Measurements from ENCODE around the gene MC1R.
"Not testable (repeated sequence)": the region's sequence is repeated elsewhere in the genome, so short reads cannot be mapped to it uniquely, and the experiment has no call there.

MC1R gene

DNA sequence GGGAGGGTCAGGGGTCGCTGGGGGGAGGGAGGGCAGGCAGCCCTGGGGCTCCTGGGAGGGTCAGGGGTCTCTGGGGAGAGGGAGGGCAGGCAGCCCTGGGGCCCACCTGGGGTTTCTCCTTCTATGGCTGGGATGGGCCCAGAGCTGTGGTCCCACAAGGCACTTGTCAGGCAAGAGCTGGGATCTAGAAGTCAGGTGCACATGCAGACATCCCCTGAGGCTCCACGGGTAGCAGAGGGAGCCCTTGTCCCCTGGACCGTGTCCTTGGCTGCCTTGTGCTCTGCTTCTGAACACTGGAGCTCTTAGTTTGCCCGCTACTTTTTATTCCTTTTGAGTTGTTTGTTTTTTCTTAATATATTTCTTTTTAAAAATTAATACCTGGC, 6.3 kb downstream of the MC1R start:
- Histone ChIP-seq H3K36me3 (ENCODE audit: control insufficient read depth, insufficient read depth, low read length) (peaks cover 8% of the 10 kb centered on the region; the same call in 1 of the 2 replicates), H3K4me3 (ENCODE audit: low read depth, low read length) (peak overlapping the region; percentile 76), H3K9me3 (ENCODE audit: control insufficient read depth, insufficient read depth, low read length) (no peaks in the 10 kb centered on the region), H3K9ac (ENCODE audit: low read depth, low read length) (no peak overlapping the region), H3K27ac (ENCODE audit: low read depth, low read length) (no peak overlapping the region), H3K4me1 (ENCODE audit: control insufficient read depth, insufficient read depth, low read length) (peaks cover 6% of the 10 kb centered on the region; the same call in 1 of the 2 replicates), H3K27me3 (ENCODE audit: control insufficient read depth, insufficient read depth, low read length) (peaks cover 16% of the 10 kb centered on the region)

GRCh38 chr16:89925596-89926079, 7.0 kb downstream of the MC1R start:
- Histone ChIP-seq H3K4me1 (ENCODE audit: control insufficient read depth, insufficient read depth, low read length) (peaks cover 6% of the 10 kb centered on the region; the same call in 1 of the 2 replicates), H3K36me3 (ENCODE audit: control insufficient read depth, insufficient read depth, low read length) (peaks cover 14% of the 10 kb centered on the region; the same call in 1 of the 2 replicates), H3K9ac (ENCODE audit: low read depth, low read length) (no peak overlapping the region), H3K27me3 (ENCODE audit: control insufficient read depth, insufficient read depth, low read length) (peaks cover 9% of the 10 kb centered on the region), H3K4me3 (ENCODE audit: low read depth, low read length) (peak overlapping the region; percentile 76), H3K9me3 (ENCODE audit: control insufficient read depth, insufficient read depth, low read length) (no peaks in the 10 kb centered on the region), H3K27ac (ENCODE audit: low read depth, low read length) (peak overlapping the region; percentile 51)

GRCh38 chr16:89931305-89931896, 12.7 kb downstream of the MC1R start:
- H3K36me3 ChIP-seq (ENCODE audit: control insufficient read depth, insufficient read depth, low read length): peaks cover 66% of the 10 kb centered on the region
- no peak overlapping the region for H3K27ac ChIP-seq (ENCODE audit: low read depth, low read length)
- no peak overlapping the region for H3K9ac ChIP-seq (ENCODE audit: low read depth, low read length)

GRCh38 chr16:89931964-89932363, 13.3 kb downstream of the MC1R start:
- no peak overlapping the region for H3K4me3 ChIP-seq (ENCODE audit: low read depth, low read length)
- no peaks in the 10 kb centered on the region for H3K9me3 ChIP-seq (ENCODE audit: control insufficient read depth, insufficient read depth, low read length)
- H3K27ac ChIP-seq (ENCODE audit: low read depth, low read length): no peak overlapping the region
- no peaks in the 10 kb centered on the region for H3K4me1 ChIP-seq (ENCODE audit: control insufficient read depth, insufficient read depth, low read length)
- no peaks in the 10 kb centered on the region for H3K27me3 ChIP-seq (ENCODE audit: control insufficient read depth, insufficient read depth, low read length)
- H3K9ac ChIP-seq (ENCODE audit: low read depth, low read length): no peak overlapping the region
- H3K36me3 ChIP-seq (ENCODE audit: control insufficient read depth, insufficient read depth, low read length): peaks cover 68% of the 10 kb centered on the region

More at GRCh38 chr16:89931305-89931896, 12.7 kb downstream of the MC1R start:
- Histone ChIP-seq H3K4me1 (ENCODE audit: control insufficient read depth, insufficient read depth, low read length) (no peaks in the 10 kb centered on the region), H3K4me3 (ENCODE audit: low read depth, low read length) (no peak overlapping the region), H3K27me3 (ENCODE audit: control insufficient read depth, insufficient read depth, low read length) (no peaks in the 10 kb centered on the region), H3K9me3 (ENCODE audit: control insufficient read depth, insufficient read depth, low read length) (no peaks in the 10 kb centered on the region)

DNA sequence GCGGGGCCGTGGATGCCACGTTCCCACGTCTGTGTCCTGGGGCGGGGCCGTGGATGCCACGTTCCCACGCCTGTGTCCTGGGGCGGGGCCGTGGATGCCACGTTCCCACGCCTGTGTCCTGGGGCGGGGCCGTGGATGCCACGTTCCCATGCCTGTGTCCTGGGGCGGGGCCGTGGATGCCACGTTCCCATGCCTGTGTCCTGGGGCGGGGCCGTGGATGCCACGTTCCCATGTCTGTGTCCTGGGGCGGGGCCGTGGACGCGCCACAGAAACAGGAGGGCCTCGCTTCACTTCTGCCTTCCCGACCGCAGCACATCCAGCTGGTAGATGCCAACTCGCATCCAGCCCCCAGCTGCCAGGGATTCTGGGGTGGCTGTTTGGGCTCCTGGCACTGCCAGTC, 15.4 kb downstream of the MC1R start:
- not testable (repeated sequence) for H3K9ac ChIP-seq (ENCODE audit: low read depth, low read length); H3K4me3 ChIP-seq (ENCODE audit: low read depth, low read length); H3K4me1 ChIP-seq (ENCODE audit: control insufficient read depth, insufficient read depth, low read length); H3K27me3 ChIP-seq (ENCODE audit: control insufficient read depth, insufficient read depth, low read length); H3K9me3 ChIP-seq (ENCODE audit: control insufficient read depth, insufficient read depth, low read length); H3K27ac ChIP-seq (ENCODE audit: low read depth, low read length)
- H3K36me3 ChIP-seq (ENCODE audit: control insufficient read depth, insufficient read depth, low read length): peaks cover 66% of the 10 kb centered on the region

GRCh38 chr16:89934611-89935553, 16.2 kb downstream of the MC1R start:
- peaks cover 60% of the 10 kb centered on the region for H3K36me3 ChIP-seq (ENCODE audit: control insufficient read depth, insufficient read depth, low read length)

DNA sequence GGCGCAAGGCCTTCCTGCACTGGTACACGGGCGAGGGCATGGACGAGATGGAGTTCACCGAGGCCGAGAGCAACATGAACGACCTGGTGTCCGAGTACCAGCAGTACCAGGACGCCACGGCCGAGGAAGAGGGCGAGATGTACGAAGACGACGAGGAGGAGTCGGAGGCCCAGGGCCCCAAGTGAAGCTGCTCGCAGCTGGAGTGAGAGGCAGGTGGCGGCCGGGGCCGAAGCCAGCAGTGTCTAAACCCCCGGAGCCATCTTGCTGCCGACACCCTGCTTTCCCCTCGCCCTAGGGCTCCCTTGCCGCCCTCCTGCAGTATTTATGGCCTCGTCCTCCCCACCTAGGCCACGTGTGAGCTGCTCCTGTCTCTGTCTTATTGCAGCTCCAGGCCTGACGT, 17.0 kb downstream of the MC1R start:
- H3K27me3 ChIP-seq (ENCODE audit: control insufficient read depth, insufficient read depth, low read length); H3K9me3 ChIP-seq (ENCODE audit: control insufficient read depth, insufficient read depth, low read length); H3K27ac ChIP-seq (ENCODE audit: low read depth, low read length); H3K4me3 ChIP-seq (ENCODE audit: low read depth, low read length); H3K4me1 ChIP-seq (ENCODE audit: control insufficient read depth, insufficient read depth, low read length); H3K9ac ChIP-seq (ENCODE audit: low read depth, low read length): not testable (repeated sequence)
- peaks cover 54% of the 10 kb centered on the region for H3K36me3 ChIP-seq (ENCODE audit: control insufficient read depth, insufficient read depth, low read length)

More at GRCh38 chr16:89934611-89935553, 16.2 kb downstream of the MC1R start:
- Histone ChIP-seq H3K4me3 (ENCODE audit: low read depth, low read length) (no peak overlapping the region), H3K9ac (ENCODE audit: low read depth, low read length) (no peak overlapping the region), H3K27ac (ENCODE audit: low read depth, low read length) (no peak overlapping the region), H3K9me3 (ENCODE audit: control insufficient read depth, insufficient read depth, low read length) (no peaks in the 10 kb centered on the region), H3K4me1 (ENCODE audit: control insufficient read depth, insufficient read depth, low read length) (no peaks in the 10 kb centered on the region), H3K27me3 (ENCODE audit: control insufficient read depth, insufficient read depth, low read length) (no peaks in the 10 kb centered on the region)

DNA sequence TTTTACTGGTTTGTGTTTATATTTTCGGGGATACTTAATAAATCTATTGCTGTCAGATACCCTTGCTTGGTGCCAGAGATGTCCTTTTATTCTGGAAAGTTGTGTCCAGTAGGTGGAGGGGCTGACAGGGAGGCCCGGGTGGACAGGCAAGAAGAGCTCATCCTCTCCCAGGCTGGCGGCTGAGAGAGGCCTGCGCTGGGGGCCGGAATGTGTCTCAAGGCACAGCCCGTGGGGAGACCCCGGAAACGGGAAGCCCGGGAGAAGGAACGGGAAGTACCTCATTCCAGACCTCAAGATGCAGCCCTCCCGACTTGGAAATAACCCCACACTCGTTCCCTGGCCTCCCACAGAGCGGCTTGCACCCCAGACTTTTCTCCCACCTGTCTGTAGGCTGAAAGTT, 17.4 kb downstream of the MC1R start:
- Histone ChIP-seq H3K4me3 (ENCODE audit: low read depth, low read length) (no peak overlapping the region), H3K9ac (ENCODE audit: low read depth, low read length) (no peak overlapping the region), H3K36me3 (ENCODE audit: control insufficient read depth, insufficient read depth, low read length) (peaks cover 53% of the 10 kb centered on the region), H3K4me1 (ENCODE audit: control insufficient read depth, insufficient read depth, low read length) (no peaks in the 10 kb centered on the region), H3K27me3 (ENCODE audit: control insufficient read depth, insufficient read depth, low read length) (no peaks in the 10 kb centered on the region), H3K27ac (ENCODE audit: low read depth, low read length) (no peak overlapping the region), H3K9me3 (ENCODE audit: control insufficient read depth, insufficient read depth, low read length) (no peaks in the 10 kb centered on the region)

- peaks cover 48% of the 10 kb centered on the region for H3K36me3 ChIP-seq (ENCODE audit: control insufficient read depth, insufficient read depth, low read length)
- H3K27me3 ChIP-seq (ENCODE audit: control insufficient read depth, insufficient read depth, low read length): no peaks in the 10 kb centered on the region
- H3K27ac ChIP-seq (ENCODE audit: low read depth, low read length): no peak overlapping the region
- no peak overlapping the region for H3K9ac ChIP-seq (ENCODE audit: low read depth, low read length)
- no peaks in the 10 kb centered on the region for H3K9me3 ChIP-seq (ENCODE audit: control insufficient read depth, insufficient read depth, low read length)
- no peaks in the 10 kb centered on the region for H3K4me1 ChIP-seq (ENCODE audit: control insufficient read depth, insufficient read depth, low read length)
- H3K4me3 ChIP-seq (ENCODE audit: low read depth, low read length): no peak overlapping the region
Measured at GRCh38 chr16:89936508-89936907, 17.8 kb downstream of the MC1R start.

DNA sequence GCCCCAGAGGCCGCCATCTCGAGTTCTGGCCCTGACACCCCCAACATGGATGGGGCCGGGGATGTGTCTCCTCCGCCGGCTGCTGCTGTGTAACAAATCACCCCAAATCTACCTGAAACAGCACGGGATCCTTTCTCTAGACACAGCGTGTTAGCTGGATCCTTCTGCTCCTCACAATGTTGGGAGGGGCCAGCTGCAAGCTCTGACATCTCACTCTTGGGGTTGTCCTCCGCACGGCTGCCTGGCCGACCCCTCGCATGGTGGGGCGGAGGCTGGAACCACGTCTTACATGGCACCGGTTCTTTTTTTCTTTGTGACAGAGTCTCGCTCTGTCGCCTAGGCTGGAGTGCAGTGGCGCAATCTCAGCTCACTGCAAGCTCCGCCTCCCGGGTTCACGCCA, 18.3 kb downstream of the MC1R start:
- H3K4me1 ChIP-seq (ENCODE audit: control insufficient read depth, insufficient read depth, low read length): no peaks in the 10 kb centered on the region
- H3K9ac ChIP-seq (ENCODE audit: low read depth, low read length): no peak overlapping the region
- H3K36me3 ChIP-seq (ENCODE audit: control insufficient read depth, insufficient read depth, low read length): peaks cover 43% of the 10 kb centered on the region
- no peak overlapping the region for H3K27ac ChIP-seq (ENCODE audit: low read depth, low read length)
- no peaks in the 10 kb centered on the region for H3K27me3 ChIP-seq (ENCODE audit: control insufficient read depth, insufficient read depth, low read length)
- H3K9me3 ChIP-seq (ENCODE audit: control insufficient read depth, insufficient read depth, low read length): no peaks in the 10 kb centered on the region
- H3K4me3 ChIP-seq (ENCODE audit: low read depth, low read length): no peak overlapping the region
